ENCODE data around the gene MAST1.

GRCh38 chr19:12792853-12793289 is 45.4 kb upstream of the MAST1 start:
- TF ChIP-seq CTCF (IDR thresholded peaks at IDR 0.05; ENCODE audit: poor library complexity) (no peak), EZH2 (IDR thresholded peaks at IDR 0.05; ENCODE audit: borderline replicate concordance) (no peak)

All from hepatocyte (in vitro differentiated cells).